Measurements from ENCODE around the gene TP63.

TP63 gene

GRCh38 chr3:189941679-189942078, 310.5 kb downstream of the TP63 start:
- no peak for DNase-seq

- DNase-seq = no peak
Observed at GRCh38 chr3:189942948-189943347, 311.8 kb downstream of the TP63 start.

GRCh38 chr3:189944285-189945145, 313.3 kb downstream of the TP63 start:
- no peak for DNase-seq

DNA sequence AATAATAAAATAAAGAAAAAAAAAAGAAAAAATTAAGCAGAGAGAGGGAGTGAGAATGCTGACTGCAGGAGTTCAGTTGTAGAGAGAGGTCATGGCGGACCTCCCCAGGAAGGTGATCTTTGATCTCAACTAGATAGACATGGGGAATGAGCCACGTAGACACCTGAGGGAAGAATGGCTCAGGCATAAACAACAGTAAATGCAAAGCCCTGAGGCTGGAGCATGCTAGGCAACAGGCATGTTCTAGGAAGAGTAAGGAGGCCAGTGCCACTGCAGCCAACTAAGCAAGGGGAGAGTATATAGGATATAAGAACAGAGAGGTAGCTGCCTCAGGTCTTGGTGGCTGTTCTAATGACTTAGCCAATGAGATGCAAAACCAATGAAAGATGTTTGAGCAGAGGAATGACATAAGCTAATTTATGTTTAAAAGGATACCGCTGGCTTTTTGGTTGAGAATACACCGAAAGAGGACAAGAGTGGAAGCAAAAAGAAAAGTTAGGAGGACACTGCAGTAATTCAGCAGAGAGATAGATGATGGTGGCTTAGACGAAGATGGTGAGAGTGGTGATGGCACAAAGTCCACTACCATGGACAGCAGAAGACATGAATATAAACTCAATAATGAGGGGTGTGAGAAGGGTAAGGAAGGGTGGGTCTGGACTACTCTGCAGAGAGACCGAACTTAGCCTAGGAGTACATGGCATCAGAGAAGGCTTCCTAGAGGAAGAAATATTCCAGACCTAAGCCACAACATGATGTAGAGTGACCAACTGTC, 314.9 kb downstream of the TP63 start:
- DNase-seq = no peak

Data from GF-D8 (cell line).